Measurements from ENCODE around the gene HIRIP3. TPM values are rescaled to one million over a fixed set of nuclear protein-coding genes. Genes with fewer than 3 reads are reported as not detected.
A peak's percentile ranks its signal among the peaks of the same experiment; 100 is the strongest.

Gene HIRIP3
- total and polyA plus RNA-seq, 2 of the 4 experiments (the other 2 are of a cell fraction): 5.0 to 10.5 TPM

DNA sequence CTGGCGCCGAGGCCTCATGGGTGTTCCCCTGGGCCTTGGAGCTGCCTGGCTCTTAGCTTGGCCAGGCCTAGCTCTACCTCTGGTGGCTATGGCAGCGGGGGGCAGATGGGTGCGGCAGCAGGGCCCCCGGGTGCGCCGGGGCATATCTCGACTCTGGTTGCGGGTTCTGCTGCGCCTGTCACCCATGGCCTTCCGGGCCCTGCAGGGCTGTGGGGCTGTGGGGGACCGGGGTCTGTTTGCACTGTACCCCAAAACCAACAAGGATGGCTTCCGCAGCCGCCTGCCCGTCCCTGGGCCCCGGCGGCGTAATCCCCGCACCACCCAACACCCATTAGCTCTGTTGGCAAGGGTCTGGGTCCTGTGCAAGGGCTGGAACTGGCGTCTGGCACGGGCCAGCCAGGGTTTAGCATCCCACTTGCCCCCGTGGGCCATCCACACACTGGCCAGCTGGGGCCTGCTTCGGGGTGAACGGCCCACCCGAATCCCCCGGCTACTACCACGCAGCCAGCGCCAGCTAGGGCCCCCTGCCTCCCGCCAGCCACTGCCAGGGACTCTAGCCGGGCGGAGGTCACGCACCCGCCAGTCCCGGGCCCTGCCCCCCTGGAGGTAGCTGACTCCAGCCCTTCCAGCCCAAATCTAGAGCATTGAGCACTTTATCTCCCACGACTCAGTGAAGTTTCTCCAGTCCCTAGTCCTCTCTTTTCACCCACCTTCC lies 7.9 kb downstream of the HIRIP3 start:
- Histone ChIP-seq H3K4me1 (ENCODE audit: control insufficient read depth, insufficient read depth, low read length) (no peaks in the 10 kb centered on the region), H4K91ac (ENCODE audit: insufficient read depth, low read depth, low read length) (no peak overlapping the region), H3K27me3 (ENCODE audit: control insufficient read depth, insufficient read depth, low read length) (no peaks in the 10 kb centered on the region), H2AK9ac (replicated peaks; ENCODE audit: low read depth, low read length, poor library complexity) (no peak overlapping the region), H4K8ac (ENCODE audit: low read depth in 2 of 2, low read length in 2 of 2) (no peak overlapping the region), H3K23ac (ENCODE audit: low read depth, low read length) (no peak overlapping the region), H4K20me1 (ENCODE audit: insufficient read depth, low read length) (no peaks in the 10 kb centered on the region; the same call in 1 of the 2 replicates), H3K18ac (ENCODE audit: low read depth, low read length) (no peak overlapping the region), H2AFZ (replicated peaks; ENCODE audit: low read length, poor library complexity) (peak overlapping the region; percentile 33), H4K5ac (ENCODE audit: low read depth, low read length) (no peak overlapping the region), H2BK15ac (ENCODE audit: low read depth, low read length) (no peak overlapping the region), H3K4me2 (ENCODE audit: low read depth, low read length) (no peak overlapping the region), H3K9me3 (ENCODE audit: control insufficient read depth, insufficient read depth, low read length) (no peaks in the 10 kb centered on the region), H3K4me3 (ENCODE audit: insufficient read depth, low read depth, low read length) (no peak overlapping the region), H3K36me3 (ENCODE audit: control insufficient read depth, insufficient read depth, low read length) (peaks cover 75% of the 10 kb centered on the region), H3K4ac (ENCODE audit: low read depth, low read length) (no peak overlapping the region), H3K9me1 (ENCODE audit: insufficient read depth, low read length) (no peaks in the 10 kb centered on the region), H3K9ac (ENCODE audit: low read depth, low read length) (no peak overlapping the region), H2BK20ac (ENCODE audit: low read depth, low read length) (no peak overlapping the region), H3K27ac (ENCODE audit: insufficient read depth, low read length) (no peak overlapping the region), H2BK120ac (ENCODE audit: low read depth, low read length) (no peak overlapping the region), H2AK5ac (ENCODE audit: low read depth, low read length) (no peak overlapping the region), H3K14ac (replicated peaks; ENCODE audit: low read depth, low read length) (no peak overlapping the region), H3K79me1 (ENCODE audit: low read depth in 1 of 2, low read length in 2 of 2) (peaks cover 0 to 9% of the 10 kb centered on the region in 2 experiments; a peak in 1 of 4 replicates), H2BK5ac (ENCODE audit: low read depth, low read length, poor library complexity, severe bottlenecking) (no peak overlapping the region), H3K56ac (ENCODE audit: extremely low read depth, insufficient read depth, low read length) (no peak overlapping the region)
- BruUV-seq (replicated peaks): no TSS peak
- dilution Hi-C loops (cut with HindIII; ENCODE audit: low sequenced_read_pairs, unreplicated experiment): no loop called here
- DNase-seq (no peak), ATAC-seq (ENCODE audit: low read depth) (no peak)
- WGBS, 2 experiments (ENCODE audit: extremely low coverage in 2 of 2, insufficient read length in 1 of 2): 92% methylated on average over 22 of the region's 35 CpGs; no CpG with 5 or more reads in 1 of the 2 experiments
- ChIA-PET CTCF (no interaction called here), POLR2A (ENCODE audit: unreplicated experiment) (no interaction called here)
- intact Hi-C loops (cut with micrococcal nuclease): no loop called here
- TF ChIP-seq RCOR1 (IDR thresholded peaks at IDR 0.05; ENCODE audit: insufficient replicate concordance, low read length): no peak
- TF ChIP-seq NFE2L2 (IDR thresholded peaks at IDR 0.05; ENCODE audit: low read depth, low read length): no peak
- TF ChIP-seq FOS (IDR thresholded peaks at IDR 0.05; ENCODE audit: low read depth, low read length): no peak
- TF ChIP-seq, protein P1, sequence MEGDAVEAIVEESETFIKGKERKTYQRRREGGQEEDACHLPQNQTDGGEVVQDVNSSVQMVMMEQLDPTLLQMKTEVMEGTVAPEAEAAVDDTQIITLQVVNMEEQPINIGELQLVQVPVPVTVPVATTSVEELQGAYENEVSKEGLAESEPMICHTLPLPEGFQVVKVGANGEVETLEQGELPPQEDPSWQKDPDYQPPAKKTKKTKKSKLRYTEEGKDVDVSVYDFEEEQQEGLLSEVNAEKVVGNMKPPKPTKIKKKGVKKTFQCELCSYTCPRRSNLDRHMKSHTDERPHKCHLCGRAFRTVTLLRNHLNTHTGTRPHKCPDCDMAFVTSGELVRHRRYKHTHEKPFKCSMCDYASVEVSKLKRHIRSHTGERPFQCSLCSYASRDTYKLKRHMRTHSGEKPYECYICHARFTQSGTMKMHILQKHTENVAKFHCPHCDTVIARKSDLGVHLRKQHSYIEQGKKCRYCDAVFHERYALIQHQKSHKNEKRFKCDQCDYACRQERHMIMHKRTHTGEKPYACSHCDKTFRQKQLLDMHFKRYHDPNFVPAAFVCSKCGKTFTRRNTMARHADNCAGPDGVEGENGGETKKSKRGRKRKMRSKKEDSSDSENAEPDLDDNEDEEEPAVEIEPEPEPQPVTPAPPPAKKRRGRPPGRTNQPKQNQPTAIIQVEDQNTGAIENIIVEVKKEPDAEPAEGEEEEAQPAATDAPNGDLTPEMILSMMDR (conservative IDR thresholded peaks at IDR 0.05; ENCODE audit: low read depth, low read length): no peak
- TF ChIP-seq SMC3 (IDR thresholded peaks at IDR 0.05; ENCODE audit: low read depth, low read length): no peak
- no peak for TF ChIP-seq RFX5 (IDR thresholded peaks at IDR 0.05; ENCODE audit: low read depth, low read length)
- TF ChIP-seq CHD1 (IDR thresholded peaks at IDR 0.05; ENCODE audit: low read depth, low read length): no peak
- TF ChIP-seq MXI1 (IDR thresholded peaks at IDR 0.05; ENCODE audit: borderline replicate concordance, low read depth, low read length): no peak
- TF ChIP-seq, protein P2, sequence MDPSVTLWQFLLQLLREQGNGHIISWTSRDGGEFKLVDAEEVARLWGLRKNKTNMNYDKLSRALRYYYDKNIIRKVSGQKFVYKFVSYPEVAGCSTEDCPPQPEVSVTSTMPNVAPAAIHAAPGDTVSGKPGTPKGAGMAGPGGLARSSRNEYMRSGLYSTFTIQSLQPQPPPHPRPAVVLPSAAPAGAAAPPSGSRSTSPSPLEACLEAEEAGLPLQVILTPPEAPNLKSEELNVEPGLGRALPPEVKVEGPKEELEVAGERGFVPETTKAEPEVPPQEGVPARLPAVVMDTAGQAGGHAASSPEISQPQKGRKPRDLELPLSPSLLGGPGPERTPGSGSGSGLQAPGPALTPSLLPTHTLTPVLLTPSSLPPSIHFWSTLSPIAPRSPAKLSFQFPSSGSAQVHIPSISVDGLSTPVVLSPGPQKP (IDR thresholded peaks at IDR 0.05; ENCODE audit: borderline replicate concordance, low read depth, low read length): no peak
- TF ChIP-seq BHLHE40 (IDR thresholded peaks at IDR 0.05; ENCODE audit: low read depth, low read length): no peak
- TF ChIP-seq, protein P3, sequence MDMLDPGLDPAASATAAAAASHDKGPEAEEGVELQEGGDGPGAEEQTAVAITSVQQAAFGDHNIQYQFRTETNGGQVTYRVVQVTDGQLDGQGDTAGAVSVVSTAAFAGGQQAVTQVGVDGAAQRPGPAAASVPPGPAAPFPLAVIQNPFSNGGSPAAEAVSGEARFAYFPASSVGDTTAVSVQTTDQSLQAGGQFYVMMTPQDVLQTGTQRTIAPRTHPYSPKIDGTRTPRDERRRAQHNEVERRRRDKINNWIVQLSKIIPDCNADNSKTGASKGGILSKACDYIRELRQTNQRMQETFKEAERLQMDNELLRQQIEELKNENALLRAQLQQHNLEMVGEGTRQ (IDR thresholded peaks at IDR 0.05; ENCODE audit: low read depth, low read length): no peak
- in situ Hi-C loops (cut with MboI; ENCODE audit: low sequenced_read_pairs): no loop called here
